Measurements from ENCODE around the gene GABBR2.

Gene GABBR2

DNA sequence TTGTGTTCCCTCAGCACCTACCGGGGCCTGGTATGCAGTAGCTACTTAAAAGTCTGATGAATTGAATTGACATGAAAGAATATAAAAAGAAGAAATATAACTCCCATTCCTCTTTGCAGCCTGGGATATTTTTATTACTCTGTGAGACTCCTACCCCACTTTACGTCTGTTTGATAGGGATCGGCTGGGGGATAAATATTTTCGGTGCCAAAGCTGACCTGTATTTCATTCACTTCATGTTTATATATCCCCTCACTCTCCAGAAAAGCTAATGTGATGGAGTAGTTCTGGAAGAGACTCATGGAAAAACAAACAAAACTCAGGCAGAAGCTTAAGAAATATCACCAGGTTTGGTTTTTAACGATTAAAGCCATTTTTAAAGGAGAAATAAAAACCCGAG lies 345.1 kb downstream of the GABBR2 start:
- no peak for DNase-seq

DNA sequence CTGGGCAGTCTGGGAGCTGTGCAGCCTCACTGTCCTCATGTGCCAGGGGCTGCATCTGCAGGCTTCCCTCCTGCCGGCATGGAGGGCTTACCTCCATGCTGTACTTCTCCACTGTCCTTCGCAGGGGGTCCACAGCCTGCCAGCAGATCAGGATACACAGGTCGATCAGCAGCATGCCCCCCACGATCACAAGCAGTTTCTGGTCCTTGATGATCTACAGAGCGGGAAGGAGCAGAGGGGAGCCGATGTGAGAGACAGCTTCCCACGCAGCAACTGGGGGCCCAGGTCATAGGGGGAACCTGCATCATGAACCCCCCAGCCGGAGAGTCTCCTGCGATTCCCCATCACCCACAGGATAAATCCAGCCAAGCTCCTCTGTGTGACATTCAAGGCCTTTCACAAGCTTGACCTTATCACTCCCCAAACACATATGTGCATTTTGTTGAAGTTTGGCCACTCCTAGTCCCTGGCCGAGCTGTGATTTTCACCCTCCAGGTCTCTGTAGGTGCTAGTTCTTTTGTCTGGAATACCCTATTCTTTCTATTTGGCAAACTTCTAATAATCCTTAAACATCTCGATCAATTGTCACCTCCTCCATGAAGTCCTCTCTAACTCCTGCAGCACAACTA lies 346.0 kb downstream of the GABBR2 start:
- DNase-seq: no peak

DNA sequence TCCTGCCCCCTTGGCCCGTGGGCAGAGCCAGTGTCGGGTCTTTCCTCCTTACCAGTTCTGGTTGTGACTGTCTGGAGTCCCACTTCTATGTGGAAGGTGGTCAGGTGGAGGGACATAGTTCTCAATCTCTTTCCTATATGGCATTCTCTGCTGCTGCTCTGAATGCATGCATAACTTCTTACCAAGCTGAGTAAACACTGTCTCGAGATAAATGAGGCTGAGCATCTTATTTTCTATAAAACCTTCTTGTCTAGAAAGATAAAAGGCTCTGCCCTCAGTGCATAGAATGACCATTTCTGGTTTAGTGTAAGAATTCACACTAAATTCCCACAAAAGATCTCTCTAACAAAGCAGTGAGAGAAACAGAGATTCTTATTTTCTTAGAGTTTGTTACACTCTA lies 347.1 kb downstream of the GABBR2 start:
- no peak for DNase-seq

DNA sequence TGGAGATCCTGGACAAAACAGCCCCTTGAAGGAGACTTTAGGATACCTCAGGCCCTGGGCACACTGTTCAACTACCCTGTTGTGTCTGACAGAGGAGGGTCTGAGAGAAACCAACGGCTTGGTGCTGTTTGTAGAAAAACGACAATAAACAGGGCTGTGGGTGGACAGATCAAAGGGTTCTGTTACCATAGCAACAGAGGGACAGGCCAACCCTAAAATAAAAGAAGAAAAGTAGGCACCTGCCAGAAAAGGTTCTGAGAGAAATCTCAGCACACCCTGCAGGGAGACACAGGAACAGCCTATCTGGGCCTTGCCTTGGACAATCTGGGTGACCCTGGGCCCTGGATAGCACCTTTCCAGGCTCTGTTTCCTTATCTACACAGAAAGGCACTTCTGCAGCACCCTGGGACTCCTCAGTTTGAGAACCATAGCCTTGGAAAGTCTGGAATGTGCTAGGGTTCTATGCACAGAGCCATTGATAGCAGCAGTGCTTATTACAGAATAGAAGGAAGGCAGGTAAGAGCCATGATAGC lies 348.5 kb downstream of the GABBR2 start:
- DNase-seq: no peak

DNA sequence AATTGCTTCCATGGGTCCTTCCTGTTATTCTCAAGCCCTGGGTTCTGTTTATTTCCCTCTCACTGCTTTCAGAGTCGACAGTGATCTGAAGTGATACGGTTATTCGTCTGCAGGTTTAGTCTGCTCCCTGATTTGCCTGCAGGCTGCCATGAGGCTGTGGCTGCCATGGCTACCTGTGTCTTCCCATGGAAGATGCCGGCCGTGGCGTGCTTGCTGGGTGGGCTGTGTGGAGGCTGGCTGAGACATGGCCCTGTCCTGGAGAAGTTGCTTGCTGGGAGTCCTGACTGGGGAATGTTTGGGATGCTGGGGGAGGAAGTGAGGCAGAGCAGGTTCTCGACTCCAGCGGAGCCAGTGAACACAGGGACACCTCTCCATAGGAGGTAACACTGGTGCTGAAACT lies 349.2 kb downstream of the GABBR2 start:
- DNase-seq: no peak

DNA sequence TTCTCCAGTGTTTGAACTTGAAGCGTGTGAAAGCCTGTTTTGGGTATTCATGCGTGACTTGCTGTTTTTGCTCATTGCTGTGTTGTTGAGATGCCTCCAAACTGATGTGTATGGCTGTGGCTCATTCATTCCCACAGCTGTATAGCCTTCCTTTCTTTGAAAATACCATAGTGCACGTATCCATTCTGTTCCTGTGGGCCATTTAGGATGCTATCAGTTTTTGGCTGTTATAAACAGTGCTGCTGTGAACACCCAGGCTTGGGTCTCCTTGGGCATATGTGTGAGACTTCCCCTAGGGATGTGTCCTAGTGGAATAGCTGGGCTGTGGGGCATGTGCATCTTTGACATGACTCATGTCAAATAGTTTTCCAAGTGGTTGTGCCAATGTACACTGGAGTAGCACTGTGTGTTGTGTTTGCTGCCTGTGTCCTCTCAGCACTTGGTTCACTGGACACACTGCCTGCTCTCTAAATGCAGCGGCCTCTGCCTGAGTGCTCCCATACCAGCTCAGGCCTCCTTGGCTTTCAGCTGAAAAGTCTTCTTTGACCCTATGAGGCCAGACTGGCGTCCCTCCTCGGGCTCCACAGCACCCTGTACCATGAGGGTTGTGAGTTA lies 350.7 kb downstream of the GABBR2 start:
- no peak for DNase-seq

DNA sequence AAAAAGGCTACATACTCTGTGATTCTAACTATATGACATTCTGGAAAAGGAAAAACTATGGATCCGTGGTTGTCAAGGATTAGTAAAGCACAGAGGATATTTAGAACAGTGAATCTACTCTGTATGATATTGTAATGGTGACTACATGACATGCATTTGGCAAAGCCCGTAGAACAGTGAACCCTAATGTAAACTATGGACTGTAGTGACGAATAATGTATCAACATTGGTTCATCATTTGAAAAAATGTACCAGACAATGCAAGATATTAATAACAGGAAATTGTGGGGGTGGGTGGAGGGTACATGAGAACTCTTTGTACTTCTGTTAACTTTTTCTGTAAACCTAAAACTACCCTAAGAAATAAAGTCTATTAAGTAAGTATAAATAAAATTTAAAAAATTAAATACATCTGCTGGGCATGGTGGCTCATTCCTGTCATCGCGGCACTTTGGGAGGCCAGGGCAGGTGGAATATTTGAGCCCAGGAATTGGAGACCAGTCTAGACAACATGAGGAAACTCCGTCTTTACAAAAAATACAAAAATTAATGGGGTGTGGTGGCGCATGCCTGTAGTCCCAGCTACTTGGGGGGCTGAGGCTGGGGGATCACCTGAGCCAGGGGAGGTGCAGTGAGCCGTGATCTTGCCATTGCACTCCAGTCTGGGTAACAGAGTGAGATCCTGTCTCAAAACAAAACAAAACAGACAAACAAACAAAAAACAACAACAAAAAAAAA lies 351.6 kb downstream of the GABBR2 start:
- no peak for DNase-seq

DNA sequence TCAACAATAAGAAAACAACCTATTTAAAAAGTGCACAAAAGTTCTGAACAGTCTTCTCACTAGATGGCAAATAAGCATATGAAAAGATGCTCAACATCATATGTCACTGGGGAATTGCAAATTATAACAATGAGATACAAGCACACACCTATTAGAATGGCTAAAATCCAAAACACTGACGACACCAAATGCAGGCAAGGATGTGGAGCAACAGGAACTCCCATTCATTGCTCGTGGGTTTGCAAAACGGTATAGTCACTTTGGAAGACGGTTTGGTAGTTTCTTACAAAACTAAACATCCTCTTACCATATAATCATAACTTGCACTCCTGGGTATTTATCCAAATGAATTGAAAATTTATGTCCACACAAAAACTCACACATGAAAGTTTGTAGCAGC lies 352.4 kb downstream of the GABBR2 start:
- DNase-seq: no peak

DNA sequence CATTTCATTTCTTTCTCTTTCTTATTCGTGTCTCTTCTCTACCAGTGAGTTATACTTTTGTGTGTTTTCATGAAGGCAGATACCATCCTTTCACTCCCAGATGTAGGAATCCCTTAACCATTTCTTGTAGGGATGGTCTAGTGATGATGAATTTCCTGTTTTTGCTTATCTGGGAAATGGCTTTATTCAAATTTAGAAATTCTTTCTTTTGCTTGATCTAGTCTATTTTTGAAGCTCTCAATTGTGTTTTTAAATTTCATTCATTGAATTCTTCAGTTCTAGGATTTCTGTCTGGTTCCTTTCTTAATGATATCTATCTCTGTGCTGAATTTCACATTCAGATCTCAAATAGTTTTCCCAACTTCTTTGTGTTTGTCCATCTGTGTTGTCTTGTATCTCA lies 357.4 kb downstream of the GABBR2 start:
- no peak for DNase-seq

DNA sequence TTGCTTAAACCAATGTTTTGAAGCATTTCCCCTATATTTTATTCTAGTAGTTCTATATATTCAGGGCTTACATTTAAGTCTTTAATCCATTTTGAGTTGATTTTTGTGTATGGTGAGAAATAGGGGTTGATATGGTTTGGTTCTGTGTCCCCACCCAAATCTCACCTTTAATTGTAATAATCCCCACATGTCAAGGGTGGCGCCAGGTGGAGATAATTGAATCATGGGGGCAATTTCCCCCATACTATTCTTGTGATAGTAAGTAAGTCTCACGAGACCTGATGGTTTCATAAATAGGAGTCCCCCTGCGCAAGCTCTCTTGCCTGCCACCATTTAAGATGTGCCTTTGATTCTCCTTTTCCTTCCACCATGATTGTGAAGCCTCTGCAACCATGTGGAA lies 361.1 kb downstream of the GABBR2 start:
- no peak for DNase-seq

DNA sequence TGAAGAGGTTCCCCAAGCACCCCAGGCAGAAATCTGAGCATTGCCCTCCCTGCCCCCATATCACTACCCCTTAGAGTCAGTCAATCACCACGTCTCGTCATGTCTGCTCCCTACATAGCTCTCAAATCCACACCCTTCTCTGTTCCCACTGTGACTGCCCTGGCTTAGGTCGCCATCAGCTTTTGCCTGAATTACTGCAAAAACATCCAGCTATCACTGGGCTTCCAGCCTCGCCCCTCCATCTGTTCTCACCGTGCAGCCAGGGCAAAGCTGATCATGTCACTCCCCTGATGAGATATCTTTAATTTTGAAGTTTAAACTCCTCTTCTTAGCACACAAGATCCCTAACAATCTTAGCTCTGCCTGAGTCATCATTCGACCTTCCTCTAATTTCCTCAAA lies 363.7 kb downstream of the GABBR2 start:
- DNase-seq: no peak

DNA sequence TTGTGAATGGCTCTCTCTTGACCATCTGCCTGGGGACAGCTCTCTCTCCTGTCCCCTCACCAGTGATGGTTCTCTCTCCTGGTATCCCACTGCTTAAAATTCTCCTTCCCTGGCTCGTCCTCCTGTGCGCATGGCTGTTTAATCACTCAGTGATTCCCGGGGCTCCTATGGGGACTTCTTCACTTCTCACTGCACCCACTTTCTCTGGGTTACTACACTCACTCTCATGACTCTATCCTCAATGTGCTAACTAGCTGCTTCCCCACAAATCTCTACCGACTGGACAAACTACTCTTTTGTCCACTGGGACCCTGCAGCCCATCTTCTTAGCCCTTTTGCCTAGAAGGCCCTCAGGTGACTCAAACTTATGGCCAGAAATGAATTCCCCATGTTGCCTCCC lies 364.2 kb downstream of the GABBR2 start:
- DNase-seq: no peak

DNA sequence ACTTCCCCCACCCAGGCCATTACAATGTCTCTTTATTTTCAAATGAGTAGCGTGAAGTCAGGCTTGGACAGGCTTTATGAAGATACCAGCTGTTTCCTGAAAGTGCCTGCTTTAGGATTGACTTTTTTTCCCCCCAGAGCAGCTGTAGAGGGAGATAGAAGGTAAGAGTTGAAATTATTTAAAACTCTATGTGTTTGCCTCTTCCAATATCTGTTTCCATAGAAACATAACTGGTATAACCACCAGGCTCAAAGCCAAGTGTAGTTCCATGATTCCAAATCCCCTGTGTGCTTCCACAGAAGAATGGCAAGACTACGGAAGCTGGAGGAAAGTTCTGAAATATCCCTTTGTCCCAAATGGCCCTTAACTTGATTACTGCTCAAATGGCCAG lies 365.9 kb downstream of the GABBR2 start:
- DNase-seq: no peak

DNA sequence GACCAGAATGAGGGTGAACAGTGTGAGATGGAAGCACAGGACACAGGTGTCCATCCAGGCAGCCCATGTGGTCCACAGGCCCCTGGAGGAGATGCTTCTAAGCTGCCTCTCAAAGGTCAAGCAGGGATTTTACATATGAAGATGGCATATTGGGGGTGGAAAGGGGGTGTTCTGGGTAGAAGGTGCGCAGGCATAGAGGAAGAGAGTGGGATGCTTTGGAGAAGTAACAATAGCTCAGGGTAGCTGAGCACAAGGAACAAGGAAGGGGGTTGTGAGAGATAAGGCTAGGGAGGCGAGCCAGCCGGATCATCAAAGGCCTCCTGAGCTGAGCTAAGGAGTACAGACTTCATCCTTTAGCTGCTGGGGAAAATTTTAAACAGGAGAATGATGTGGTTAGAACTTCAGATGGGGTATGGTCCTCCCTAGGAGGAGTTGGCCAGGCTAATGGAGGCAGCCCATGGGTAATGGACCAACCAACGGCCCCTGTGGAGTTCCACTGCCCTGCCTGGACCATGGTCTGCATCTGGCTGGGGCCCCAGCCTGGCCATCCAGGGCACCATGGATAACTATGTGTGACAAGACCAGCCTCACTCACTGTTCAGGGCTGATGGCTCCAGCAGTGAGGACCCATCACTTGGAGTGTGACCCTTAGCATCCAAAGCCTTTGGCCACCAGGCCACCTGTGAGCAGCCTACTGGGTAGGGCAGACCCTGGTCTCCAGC lies 366.5 kb downstream of the GABBR2 start:
- DNase-seq: no peak

DNA sequence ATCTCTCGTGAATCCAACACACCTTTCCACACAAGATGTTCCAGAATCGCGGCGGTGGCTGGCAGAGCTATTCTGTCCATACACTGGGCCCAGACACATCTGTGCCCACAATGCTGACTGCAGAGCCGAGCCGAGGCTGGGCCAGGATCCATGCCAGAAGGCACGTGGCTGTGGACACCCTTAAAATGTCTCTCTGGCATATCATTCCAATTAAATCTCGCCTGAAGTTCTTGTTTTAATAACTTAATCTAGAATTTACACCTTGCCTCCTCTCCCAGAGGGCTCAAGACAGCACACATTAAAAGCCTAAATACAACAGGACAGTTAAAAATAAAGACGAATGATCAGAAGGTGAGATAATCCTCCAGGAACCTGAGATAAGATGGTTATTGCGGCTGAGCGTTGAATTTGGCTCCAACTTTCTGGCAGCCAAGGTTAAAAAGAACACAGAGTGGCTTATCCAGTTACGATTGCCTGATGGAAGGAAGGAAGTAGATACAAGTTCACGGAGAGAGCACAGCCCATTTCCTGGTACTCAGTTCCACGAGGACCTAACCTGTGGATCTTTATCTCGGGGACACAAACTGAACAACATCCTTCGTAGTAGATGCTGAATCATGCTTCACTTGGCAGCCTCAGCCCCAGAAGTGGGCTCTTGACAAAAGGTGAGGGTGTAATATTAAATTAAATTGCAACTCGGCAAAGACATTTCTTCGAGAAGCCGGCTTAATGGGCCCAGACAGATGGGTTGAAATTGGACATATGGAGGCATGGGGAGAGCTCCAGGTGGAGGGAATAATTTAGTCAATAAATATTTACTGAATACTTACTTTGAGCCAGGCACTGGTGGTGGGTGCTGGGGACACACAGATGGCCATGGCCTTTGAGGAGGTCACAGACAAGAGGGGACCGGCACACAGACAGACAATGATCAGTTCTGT lies 367.3 kb downstream of the GABBR2 start:
- DNase-seq: no peak

DNA sequence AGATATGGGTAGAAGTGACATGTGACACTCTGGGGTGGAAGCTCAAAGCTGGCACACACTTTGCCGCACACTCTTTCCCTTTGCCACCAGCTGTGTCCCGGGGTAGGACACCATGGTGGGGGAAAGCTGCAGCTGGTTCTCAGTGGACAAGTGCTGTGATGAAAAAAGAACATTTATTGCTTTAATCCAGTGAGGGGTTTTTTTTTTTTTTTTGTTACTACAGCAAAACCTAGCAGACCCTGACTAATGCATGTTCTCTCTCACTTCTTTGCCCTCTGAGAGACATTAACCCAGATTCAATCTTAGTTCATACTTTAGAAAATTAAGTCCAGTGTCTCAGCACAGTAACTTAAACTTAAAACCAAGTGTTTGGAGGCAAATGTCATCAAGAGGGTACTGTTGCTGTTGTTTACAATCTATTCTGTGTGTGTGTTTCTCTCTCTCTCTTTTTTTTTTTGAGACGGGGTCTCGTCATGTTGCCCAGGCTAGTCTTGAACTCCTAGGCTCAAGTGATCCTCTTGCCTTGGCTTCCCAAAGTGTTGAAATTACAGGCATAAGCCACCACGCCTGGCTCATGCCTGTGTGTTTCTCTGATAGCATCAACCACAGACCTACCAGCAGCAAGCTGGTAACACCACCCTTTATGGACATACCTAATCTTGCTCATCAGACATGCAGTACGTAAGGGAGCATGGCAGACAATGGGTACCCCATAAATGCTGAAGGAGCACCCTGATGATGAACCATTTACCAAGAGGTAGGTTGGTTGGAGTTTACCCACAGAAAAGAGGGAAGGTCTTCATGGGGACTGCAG lies 368.5 kb downstream of the GABBR2 start:
- DNase-seq: no peak

DNA sequence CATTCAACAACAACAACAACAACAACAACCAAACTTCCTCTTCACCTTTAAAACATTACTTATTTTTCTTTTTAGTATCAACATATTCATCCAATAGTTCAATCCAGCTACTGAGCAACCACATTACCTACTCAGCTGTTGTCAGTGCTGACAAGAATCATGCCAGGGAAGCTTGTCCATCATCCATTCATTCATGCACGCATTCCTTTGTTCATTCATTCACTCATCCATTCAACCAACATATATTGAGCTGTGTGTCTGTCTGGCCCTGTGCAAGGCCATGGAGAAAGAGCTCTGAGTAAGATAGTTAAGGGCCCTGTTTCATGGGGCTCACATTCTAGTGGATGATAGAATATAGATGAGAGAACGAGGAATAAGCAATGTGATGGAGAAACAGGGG lies 373.1 kb downstream of the GABBR2 start:
- no peak for DNase-seq

DNA sequence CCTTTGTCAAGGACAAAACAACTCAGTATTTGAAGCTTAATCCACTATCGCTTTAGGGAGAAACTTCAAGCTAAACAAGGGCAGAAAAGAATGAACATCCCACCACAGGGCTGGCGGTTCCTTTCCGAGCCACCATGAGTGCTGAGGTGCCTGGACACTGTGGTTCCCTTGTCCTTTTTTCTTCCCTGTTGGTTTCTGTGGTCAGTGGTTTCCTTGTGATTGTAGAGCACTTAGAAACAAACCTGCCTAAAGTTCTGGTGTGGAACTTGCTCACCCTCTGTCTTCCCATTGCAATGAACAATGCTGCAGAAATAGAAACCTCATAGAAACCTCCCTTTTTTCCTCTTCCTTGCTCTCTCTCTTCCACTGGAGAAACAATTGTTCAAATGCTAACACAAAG lies 373.9 kb downstream of the GABBR2 start:
- DNase-seq: no peak

DNA sequence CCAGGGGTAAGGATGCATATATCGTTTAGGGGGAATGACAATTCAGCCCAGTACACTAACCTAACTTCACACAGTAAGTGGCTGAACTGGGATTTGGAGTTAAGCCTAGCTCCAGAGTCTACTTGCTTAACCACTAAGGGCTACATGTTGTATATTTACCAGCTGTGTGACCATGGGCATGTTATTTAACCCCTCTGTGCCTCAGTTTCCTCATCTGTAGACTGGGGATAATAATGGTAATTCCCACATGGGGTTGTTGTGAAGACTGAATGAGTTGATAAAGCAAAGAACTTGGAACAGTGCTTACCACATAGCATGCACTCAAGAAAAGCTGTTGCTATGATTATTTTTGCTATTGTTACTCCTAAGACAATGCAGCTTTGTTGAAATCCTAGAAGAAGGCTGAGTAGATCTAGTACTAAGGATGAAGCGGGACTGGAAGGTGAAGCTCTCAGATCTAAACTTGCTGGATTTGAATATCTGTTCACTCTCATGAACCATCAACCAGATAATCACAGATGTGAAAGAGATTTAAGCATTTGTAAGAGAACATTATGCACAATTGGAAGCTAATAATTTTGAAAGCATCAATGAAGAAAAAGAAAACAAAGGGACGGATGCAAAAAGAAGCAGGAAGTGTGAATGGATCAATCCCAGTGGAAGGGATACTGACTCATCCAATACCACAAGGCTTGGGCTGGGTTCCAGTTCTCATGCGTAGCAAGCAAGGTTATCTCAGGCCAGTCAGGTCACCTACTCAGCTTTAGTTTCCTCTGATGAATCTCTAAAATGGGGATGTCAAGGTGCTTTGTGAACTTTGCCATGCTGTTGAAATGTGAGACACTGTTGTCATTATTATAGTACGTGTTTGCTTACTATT lies 374.8 kb downstream of the GABBR2 start:
- no peak for DNase-seq

DNA sequence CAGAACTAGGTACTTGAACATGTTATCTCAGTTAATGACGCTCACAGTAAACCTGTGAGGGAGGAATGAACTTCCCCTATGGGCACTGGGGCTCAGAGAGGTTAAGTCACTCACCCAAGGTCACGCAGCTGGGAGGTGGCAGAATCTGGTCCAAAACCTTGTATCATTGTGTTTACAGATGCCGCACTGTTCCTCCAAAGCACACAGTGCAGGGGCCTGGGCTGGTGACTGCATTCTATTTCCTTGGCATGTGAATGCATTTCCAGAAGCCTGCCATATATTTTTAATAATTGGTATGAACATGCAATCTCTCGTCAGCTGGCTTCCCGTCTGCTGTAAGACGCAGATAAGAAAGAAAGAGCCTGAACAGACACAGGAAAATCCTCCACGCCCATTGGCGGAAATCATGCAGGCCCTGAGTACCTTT lies 376.3 kb downstream of the GABBR2 start:
- DNase-seq: no peak

Data from stimulated activated CD4-positive, alpha-beta T cell treated with anti-CD3 and anti-CD28 coated beads, Interleukin-4, amount 100 ng/mL, for 1 hour (primary cell).